NCI-H1417 (cell line): Measurements from ENCODE around the gene GCNT2.
"Not testable (repeated sequence)": the region's sequence is repeated elsewhere in the genome, so short reads cannot be mapped to it uniquely, and the experiment has no call there.

Experiments
- DNase-seq, 3 experiments: peaks; one replicate each; lab custom pipeline; 2025; lab: John Stamatoyannopoulos, UW

Gene GCNT2

DNA sequence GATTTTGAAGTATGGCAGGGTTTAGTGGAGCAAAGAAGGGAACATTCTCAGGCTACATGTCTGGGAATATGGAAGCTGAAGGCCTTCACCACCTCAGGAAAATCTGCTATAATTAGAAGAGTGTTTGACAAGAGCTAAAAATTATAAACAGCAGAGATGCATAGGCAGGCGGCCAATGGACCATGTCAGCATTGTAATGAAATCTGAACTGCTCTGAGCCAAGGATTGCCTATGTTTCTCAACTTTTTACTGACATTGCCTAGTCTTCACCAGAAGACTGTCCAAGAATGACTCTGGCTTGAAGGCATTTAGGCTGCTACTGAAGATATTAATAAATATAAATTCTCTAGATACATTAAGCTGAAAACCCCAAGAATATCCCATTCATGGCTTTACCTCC, 89.1 kb downstream of the GCNT2 start:
- no peak for DNase-seq

GRCh38 chr6:10612161-10612560, 91.0 kb downstream of the GCNT2 start:
- no peak for DNase-seq

GRCh38 chr6:10613077-10613476, 91.9 kb downstream of the GCNT2 start:
- no peak for DNase-seq

DNA sequence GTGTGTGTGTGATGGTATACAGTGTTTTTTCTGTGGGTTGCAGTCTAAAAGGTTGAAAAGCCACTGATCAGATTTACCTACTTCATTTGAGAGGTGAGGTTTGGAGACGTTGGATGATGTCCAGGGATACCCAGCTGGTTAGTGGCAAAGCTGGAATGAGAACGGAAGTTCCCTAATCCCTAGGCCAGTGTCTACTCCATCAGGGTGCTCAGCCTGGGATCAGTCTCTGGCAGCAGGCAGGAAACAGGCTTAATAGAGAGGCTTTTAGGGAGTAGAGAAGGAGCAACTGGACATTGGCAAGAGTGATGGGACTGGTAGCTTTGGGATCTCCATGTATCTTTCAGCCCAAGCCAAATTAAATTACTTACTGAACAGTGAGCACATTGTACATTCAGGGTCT, 92.6 kb downstream of the GCNT2 start:
- DNase-seq = no peak

DNA sequence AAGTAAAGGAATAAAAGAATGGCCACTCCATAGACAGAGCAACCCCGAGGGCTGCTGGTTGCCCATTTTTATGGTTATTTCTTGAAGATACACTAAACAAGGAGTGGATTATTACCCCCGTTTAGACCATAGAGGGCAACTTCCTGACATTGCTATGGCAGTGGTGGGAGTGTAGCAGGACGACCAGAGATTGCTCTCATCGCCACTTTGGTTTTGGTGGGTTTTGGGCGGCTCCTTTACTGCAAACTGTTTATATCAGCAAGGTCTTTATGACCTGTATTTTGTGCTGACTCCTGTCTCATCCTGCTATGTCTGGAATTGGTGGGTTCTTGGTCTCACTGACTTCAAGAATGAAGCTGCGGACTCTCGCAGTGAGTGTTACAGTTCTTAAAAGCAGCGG, 94.5 kb downstream of the GCNT2 start:
- DNase-seq = no peak

- not testable (repeated sequence) for DNase-seq
Observed at GRCh38 chr6:10616266-10616665, 95.1 kb downstream of the GCNT2 start.

DNA sequence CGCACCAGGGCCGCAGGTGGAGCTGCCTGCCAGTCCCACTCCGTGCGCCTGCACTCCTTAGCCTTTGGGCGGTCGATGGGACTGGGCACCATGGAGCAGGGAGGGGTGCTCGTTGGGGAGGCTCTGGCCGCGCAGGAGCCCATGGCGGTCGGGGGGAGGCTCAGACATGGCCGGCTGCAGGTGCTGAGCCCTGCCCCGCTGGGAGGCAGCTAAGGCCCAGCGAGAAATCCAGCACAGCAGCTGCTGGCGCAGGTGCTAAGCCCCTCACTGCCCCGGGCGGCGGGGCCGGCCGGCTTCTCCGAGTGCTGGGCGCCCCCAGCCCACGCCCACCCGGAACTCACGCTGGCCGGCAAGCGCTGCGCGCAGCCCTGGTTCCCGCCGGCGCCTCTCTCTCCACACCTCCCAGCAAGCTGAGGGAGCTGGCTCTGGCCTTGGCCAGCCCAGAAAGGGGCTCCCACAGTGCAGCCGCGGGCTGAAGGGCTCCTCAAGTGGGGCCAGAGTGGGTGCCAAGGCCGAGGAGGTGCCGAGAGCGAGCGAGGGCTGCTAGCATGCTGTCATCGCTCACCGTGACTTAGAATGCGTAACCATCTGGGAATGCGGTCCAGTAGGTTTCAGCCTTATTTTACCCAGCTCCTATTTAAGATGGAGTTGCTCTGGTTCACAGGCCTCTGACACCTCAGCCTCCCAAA, 96.0 kb downstream of the GCNT2 start:
- DNase-seq = no peak

GRCh38 chr6:10618409-10618808, 97.3 kb downstream of the GCNT2 start:
- DNase-seq = no peak

DNA sequence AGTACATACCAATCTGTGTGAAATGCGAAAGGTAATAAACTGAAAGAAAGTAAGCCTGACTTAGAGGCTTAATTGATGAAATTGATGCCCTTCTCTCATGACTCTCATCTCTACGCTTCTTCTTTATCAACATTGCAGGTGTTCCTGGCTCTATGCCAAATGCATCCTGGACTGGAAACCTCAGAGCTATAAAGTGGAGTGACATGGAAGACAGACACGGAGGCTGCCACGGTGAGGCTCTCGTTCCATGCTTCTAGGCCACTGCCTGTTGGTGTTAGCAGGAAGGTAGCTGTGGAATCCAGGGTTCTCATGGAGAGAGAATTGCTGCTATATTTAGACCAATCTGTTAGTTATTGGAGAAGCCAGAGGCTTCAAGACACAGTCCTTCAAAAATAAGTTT, 100.1 kb downstream of the GCNT2 start:
- peak in 2 of 3 experiments; percentile 44 to 63 for DNase-seq

- DNase-seq = no peak
Observed at GRCh38 chr6:10621847-10622246, 100.7 kb downstream of the GCNT2 start.

DNA sequence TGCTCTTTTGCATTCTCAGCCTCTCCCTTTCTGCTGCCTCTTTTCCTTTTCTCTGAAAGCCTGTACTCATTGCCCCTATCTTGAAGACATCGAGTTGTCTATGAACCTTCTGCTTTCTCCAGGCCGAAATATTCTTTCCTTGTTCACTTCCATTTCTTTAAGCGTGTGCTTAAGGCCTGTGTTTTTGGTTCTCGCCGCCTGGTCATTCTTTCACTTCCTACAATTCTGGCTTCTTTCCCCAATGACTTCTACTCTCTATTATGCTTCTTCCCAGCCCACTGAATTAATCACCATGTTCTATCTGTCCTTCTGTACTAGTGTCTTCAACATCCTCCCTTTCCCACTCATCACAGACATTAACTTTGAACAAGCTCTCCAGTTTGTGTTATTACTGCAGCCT, 103.7 kb downstream of the GCNT2 start:
- no peak for DNase-seq

DNA sequence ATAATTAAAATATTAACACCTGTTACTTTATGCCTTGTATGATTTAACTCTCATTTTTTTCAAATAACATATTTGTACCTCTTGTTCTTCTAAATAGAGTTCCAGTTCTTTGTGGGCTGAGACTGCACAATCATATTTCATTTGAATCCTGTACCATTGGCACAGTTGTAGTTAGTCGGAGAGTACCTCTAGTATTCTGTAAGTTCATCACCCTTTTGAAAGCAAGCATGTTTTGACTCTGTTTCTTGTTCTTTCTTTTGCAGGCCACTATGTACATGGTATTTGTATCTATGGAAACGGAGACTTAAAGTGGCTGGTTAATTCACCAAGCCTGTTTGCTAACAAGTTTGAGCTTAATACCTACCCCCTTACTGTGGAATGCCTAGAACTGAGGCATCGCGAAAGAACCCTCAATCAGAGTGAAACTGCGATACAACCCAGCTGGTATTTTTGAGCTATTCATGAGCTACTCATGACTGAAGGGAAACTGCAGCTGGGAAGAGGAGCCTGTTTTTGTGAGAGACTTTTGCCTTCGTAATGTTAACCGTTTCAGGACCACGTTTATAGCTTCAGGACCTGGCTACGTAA, 105.1 kb downstream of the GCNT2 start:
- DNase-seq = no peak

- no peak for DNase-seq
Observed at GRCh38 chr6:10627800-10628199, 106.6 kb downstream of the GCNT2 start.

DNA sequence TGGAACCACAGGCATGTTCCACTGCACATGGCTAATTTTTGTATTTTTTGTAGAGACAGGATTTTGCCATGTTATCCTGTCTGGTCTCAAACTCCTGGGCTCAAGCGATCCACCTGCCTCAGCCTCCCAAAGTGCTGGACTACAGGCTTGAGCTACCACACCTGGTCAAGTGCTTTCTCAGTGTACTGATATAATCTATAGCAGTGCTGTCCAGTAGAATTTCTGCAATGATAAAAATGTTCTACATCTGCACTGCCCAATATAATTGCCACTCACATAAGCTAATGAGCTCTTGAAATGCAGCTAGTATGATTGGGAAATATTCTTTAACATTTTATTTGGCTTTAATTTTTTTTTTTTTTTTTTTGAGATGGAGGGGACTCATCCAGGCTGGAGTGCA, 109.0 kb downstream of the GCNT2 start:
- no peak for DNase-seq

DNA sequence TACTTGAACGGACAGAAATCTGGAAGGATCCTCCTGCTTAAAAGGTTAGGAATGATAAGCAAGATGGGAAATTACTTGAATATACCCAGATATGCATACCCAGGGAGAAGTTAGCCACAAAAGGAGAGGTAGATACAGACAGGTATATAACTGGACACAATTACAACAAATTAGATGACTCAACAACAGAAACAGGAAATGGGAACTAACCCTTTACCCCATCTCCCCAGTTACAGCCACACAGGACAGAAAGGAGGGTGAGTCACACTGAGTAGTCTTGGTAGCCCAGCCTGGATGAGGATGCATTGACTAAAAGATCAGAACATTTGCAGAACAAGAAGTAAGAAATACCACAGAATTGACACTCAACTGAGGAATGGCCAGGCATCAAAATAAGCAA, 112.1 kb downstream of the GCNT2 start:
- DNase-seq = no peak

GRCh38 chr6:10640412-10640811, 119.3 kb downstream of the GCNT2 start:
- DNase-seq = no peak

- DNase-seq = no peak
Observed at GRCh38 chr6:10641528-10641927, 120.4 kb downstream of the GCNT2 start.

DNA sequence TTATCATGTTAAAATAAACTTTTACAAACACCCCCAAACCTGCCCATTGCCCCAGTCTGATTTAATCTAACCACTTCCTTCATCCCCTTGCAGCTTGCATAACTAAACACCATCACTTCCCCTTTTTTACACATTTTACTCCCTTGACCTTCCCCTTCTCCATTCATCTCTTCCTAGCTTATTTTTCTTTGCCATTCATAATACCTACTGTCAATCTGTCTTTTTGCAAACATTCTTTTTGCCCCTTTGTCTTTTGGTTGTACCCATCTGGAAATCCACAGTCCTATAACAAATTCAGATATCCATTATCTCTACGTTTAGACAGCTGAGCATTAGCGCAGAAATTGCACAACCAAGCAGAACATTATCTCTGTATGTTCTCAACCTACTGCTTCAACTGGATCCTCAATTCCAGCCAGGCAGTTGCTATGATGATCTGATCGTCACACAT, 122.1 kb downstream of the GCNT2 start:
- DNase-seq = no peak

DNA sequence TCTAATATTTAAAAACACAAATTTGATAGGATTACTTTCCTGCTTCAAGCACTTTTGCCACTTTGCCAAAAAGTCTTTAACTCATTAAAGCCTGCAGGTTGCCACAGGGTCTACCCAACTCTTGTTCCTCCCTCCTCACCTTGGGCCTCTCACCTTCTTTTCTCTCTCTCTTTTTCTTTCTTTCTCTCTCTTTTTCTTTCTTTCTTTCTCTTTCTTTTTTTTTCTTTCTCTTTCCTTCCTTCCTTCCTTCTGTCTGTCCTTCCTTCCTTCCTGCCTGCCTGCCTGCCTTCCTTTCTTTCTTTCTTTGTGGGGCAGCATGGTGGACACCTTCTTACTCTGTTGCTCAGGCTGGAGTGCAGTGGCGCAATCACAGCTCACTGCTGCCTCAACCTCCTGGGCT, 123.1 kb downstream of the GCNT2 start:
- DNase-seq = no peak

DNA sequence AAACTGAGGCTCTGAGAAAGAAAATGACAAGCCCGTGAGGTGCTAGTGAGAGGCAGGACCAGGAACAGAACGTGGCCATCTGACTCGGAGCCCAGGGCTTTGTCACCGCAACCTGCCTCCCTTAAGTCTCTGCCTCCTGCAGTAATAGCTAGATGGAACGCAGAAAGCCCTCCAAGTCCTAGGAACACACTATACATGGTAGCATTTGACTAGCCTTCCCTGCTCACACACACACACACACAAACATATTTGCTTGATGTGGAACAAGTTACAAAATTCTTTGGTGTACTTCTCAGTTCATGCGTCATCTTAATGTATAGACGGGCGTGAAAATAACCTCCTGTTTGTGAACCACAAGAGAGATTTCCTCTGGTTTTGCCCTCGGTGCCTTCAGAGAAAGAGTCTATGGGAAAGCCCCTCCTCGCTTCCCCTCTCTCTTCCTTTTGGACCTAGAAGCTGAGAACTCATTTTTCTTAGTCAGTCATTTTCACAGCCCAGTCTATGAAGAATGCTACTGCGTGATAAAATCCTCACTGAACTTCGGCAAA, 134.4 kb downstream of the GCNT2 start:
- DNase-seq = no peak

GRCh38 chr6:10658910-10659698, 138.0 kb downstream of the GCNT2 start:
- DNase-seq = no peak

- no peak for DNase-seq
Observed at GRCh38 chr6:10659699-10660348, 138.7 kb downstream of the GCNT2 start.
